SH-SY5Y (cell line): ENCODE measurements around the gene MOB3B.

Experiments
- GATA2 ChIP-seq: IDR thresholded peaks from 2 replicates; pipeline ENCODE4 v1.6.1; 2011; ENCODE audit warnings: mild to moderate bottlenecking, low read depth, low read length
- GATA3 ChIP-seq: IDR thresholded peaks from 2 replicates; pipeline ENCODE4 v1.6.1; 2011; ENCODE audit warnings: low read depth, mild to moderate bottlenecking, low read length, moderate library complexity

DNA sequence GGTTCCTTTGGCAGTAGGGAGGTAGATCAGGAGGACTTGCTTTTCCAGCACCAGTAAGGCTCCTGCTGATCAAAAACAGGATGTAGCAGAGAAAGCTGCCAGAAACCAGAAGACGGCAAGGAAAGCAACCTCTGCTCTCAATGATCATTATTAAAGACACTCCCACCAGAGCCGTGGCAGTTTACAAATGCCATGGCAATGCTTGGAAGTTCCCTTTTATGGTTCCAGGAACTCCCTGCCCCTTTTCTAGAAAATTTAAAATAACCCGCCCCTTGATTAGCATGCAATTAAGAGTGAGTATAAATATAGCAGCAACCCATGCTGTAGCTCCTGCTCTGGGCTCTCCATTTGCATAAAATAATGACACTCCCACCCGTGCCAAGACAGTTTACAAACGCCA, 248.8 kb downstream of the MOB3B start:
- TF ChIP-seq GATA3, result no peak
- no peak for TF ChIP-seq GATA2
